HG03097 (cell line): ENCODE measurements around the gene LIMA1.
"Not testable (repeated sequence)": the region's sequence is repeated elsewhere in the genome, so short reads cannot be mapped to it uniquely, and the experiment has no call there.

ENCODE experiments used
- ATAC-seq: cut with Tn5 transposase; IDR thresholded peaks from one replicate; pipeline ENCODE4 v1.9.1; 2021; ENCODE audit not compliant: unreplicated experiment, low FRiP score

Gene LIMA1

GRCh38 chr12:50290692-50291091 is 7.4 kb upstream of the LIMA1 start:
- ATAC-seq: not testable (repeated sequence)

- ATAC-seq: no peak
These were observed 4.0 kb upstream of the LIMA1 start for GRCh38 chr12:50287271-50287670.

- no peak for ATAC-seq
These were observed 1.9 kb upstream of the LIMA1 start for GRCh38 chr12:50285253-50285652.

GRCh38 chr12:50282721-50283228 is 545 bp downstream of the LIMA1 start:
- ATAC-seq: no peak

- no peak for ATAC-seq
These were observed 3.8 kb downstream of the LIMA1 start for GRCh38 chr12:50279501-50279900.

GRCh38 chr12:50276912-50277671 is 6.2 kb downstream of the LIMA1 start:
- no peak for ATAC-seq

- no peak for ATAC-seq
These were observed 7.3 kb downstream of the LIMA1 start for GRCh38 chr12:50276068-50276467.

- ATAC-seq: no peak
These were observed 7.8 kb downstream of the LIMA1 start for GRCh38 chr12:50275556-50275955.

GRCh38 chr12:50275127-50275526 is 8.2 kb downstream of the LIMA1 start:
- ATAC-seq: not testable (repeated sequence)

GRCh38 chr12:50271724-50272247 is 11.5 kb downstream of the LIMA1 start:
- no peak for ATAC-seq

- ATAC-seq: no peak
These were observed 14.8 kb downstream of the LIMA1 start for GRCh38 chr12:50268482-50268881.

GRCh38 chr12:50265770-50266524 is 17.4 kb downstream of the LIMA1 start:
- no peak for ATAC-seq

GRCh38 chr12:50263832-50264231 is 19.5 kb downstream of the LIMA1 start:
- ATAC-seq: no peak

GRCh38 chr12:50261654-50262053 is 21.7 kb downstream of the LIMA1 start:
- ATAC-seq: no peak

- ATAC-seq: no peak
These were observed 25.2 kb downstream of the LIMA1 start for GRCh38 chr12:50258167-50258551.

GRCh38 chr12:50257236-50258166 is 25.8 kb downstream of the LIMA1 start:
- no peak for ATAC-seq

GRCh38 chr12:50256761-50257160 is 26.6 kb downstream of the LIMA1 start:
- ATAC-seq: no peak

- no peak for ATAC-seq
These were observed 30.2 kb downstream of the LIMA1 start for GRCh38 chr12:50252977-50253602.

- ATAC-seq: no peak
These were observed 31.6 kb downstream of the LIMA1 start for GRCh38 chr12:50251619-50252252.
